ENCODE measurements around the gene UBAC2.

DNA sequence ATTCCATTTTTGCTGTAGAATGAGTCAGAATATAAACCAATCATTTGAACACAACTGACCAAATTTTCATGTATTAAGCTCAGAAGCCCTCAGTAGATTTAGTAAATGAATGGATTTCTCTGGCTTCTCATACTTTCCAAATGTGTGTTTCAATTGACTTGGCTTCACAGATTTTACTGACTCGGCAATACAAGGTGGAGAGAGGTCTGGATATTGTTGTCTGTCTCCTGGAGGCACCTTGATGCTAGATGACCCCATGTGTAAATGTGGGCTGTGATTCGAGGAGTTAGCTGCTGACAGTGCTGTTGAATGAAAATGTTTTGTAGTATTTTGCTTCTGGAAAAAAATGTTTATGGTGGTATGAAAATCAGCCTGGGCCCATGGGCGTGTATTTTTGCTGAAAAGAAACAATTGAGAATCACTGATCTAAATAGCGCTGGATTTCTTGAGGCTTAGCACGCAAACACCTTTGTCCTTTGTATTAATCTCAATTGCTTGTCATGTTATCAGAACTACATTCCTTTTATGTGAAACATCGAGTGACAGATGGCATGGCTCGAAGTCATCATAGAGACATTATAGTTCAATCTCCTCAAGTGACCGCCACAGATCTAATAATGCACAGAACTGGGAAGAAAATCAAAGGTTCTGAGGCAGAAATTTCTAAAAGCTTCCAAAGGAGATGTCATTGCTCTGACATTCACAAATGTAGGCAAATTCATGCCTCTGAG, 41.2 kb upstream of the UBAC2 start:
- TF ChIP-seq, protein P1, sequence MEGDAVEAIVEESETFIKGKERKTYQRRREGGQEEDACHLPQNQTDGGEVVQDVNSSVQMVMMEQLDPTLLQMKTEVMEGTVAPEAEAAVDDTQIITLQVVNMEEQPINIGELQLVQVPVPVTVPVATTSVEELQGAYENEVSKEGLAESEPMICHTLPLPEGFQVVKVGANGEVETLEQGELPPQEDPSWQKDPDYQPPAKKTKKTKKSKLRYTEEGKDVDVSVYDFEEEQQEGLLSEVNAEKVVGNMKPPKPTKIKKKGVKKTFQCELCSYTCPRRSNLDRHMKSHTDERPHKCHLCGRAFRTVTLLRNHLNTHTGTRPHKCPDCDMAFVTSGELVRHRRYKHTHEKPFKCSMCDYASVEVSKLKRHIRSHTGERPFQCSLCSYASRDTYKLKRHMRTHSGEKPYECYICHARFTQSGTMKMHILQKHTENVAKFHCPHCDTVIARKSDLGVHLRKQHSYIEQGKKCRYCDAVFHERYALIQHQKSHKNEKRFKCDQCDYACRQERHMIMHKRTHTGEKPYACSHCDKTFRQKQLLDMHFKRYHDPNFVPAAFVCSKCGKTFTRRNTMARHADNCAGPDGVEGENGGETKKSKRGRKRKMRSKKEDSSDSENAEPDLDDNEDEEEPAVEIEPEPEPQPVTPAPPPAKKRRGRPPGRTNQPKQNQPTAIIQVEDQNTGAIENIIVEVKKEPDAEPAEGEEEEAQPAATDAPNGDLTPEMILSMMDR (IDR thresholded peaks at IDR 0.05) = no peak
- TF ChIP-seq EZH2phosphoT487 (IDR thresholded peaks at IDR 0.05) = no peak
- no peak for TF ChIP-seq EZH2 (IDR thresholded peaks at IDR 0.05)

All from neural progenitor cell (in vitro differentiated cells).